Measurements from ENCODE around the gene EML1.
A peak's percentile ranks its signal among the peaks of the same experiment; 100 is the strongest.

The EML1 gene, protein sequence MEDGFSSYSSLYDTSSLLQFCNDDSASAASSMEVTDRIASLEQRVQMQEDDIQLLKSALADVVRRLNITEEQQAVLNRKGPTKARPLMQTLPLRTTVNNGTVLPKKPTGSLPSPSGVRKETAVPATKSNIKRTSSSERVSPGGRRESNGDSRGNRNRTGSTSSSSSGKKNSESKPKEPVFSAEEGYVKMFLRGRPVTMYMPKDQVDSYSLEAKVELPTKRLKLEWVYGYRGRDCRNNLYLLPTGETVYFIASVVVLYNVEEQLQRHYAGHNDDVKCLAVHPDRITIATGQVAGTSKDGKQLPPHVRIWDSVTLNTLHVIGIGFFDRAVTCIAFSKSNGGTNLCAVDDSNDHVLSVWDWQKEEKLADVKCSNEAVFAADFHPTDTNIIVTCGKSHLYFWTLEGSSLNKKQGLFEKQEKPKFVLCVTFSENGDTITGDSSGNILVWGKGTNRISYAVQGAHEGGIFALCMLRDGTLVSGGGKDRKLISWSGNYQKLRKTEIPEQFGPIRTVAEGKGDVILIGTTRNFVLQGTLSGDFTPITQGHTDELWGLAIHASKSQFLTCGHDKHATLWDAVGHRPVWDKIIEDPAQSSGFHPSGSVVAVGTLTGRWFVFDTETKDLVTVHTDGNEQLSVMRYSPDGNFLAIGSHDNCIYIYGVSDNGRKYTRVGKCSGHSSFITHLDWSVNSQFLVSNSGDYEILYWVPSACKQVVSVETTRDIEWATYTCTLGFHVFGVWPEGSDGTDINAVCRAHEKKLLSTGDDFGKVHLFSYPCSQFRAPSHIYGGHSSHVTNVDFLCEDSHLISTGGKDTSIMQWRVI

DNA sequence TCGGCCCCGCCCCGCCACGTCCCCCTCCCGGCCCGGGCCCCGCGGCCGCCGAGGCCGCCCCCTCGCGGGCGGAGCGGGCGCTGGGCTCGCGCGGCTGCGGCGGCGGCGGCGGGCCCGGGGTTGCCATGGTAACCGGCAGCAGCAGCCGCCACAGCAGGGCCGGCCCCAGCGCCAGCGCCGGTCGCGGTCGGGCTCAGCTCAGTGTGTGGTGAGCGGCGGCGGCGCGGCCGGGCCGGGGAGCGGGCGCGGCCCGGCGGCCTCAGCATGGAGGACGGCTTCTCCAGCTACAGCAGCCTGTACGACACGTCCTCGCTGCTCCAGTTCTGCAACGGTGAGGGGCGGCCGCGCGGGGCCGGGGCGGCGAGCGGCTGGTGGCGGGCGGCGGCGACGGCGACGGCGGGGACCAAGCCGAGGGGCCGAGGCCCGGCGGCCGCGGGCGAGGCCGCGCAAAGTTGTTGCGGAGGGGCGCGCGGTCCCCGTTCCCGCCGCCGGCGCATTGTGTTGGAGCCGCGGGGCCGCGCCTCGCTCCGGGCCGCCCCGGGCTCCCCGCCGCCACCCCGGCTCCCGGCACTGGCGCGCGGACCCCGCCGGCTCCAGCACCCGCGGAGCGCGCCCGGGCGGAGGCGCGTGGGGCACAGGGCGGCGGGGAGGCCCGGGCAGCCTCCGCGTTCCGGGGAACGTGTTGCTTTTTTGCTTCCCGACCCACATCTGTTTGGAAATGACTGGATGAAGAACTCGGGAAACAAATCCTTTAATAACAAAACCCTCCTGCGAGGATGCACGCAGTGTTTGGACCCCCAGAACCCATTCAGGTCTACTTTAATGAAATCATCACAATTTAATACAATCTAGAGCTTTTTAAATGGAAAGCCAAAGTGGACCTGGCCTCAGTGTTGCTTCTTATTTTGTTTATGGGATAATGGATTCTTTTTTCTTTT, at the start of gene EML1:
Gene EML1, plus strand, starts transcription at position 201 of the 938 bp plus-strand sequence. Its CDS starts 64 bp downstream, at position 265.
- Mint-ChIP-seq H3K9me3 (no peaks in the 10 kb centered on the region), H3K4me1 (peaks cover 21% of the 10 kb centered on the region), H3K4me3 (peak within 1 kb of the TSS; percentile 66), H3K27me3 (peaks cover 67% of the 10 kb centered on the region), H3K36me3 (no peaks in the 10 kb centered on the region), H3K27ac (no peak within 1 kb of the TSS)
- peak; percentile 79 for DNase-seq
- CTCF ChIA-PET = no interaction called here

DNA sequence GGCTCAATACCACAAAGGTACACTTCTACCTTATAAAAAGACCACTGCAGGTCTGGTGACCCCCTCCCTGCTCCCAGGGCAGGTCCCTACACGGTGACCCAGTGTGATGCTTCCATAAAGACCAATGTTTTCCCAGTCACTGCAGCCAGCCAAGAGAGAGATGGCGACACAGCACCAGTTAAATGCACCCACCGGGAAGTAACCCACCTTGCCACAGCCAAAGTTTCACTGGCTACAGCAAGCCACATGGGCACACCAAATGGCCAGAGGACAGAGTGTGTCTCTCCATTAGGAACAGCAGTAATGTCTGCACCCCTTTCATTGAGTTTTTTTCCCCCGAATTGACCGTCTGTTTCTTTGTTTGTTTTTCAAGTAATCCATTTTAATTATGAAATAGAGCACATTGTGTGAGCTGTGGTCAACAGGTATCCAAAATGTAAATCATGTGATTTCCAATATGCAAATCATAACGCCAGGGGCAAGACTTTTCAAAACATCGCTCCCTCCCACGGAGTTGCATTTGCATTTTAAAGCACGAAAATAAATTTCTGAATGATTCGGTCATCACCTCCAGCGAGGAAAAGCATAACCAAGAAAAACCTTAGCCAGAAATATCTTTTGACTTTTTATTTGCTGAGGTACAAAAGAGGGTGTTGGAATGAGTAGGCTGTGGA, 48.9 kb upstream of the EML1 start:
- DNase-seq = no peak
- H3K36me3 Mint-ChIP-seq = no peaks in the 10 kb centered on the region
- no peaks in the 10 kb centered on the region for H3K9me3 Mint-ChIP-seq
- H3K27ac Mint-ChIP-seq = no peak overlapping the region
- CTCF ChIA-PET = no interaction called here
- H3K4me1 Mint-ChIP-seq = peaks cover 17% of the 10 kb centered on the region
- H3K4me3 Mint-ChIP-seq = no peak overlapping the region
- H3K27me3 Mint-ChIP-seq = peaks cover 49% of the 10 kb centered on the region

DNA sequence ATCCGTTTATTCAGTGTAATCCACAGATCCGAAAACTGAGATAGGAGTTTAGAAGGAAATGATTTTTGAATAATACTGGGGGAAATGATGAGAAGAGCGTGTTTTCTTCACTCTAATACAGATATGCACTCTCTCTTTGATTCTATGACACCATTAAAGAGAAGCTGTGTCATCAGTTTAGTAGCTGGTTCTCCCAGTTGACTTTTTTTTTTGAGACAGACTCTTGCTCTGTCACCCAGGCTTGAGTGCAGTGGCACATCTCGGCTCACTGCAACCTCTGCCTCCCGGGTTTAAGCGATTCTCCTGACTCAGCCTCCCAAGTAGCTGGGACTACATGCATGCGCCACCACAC, 48.4 kb upstream of the EML1 start:
- Mint-ChIP-seq H3K27me3 (peaks cover 48% of the 10 kb centered on the region), H3K36me3 (no peaks in the 10 kb centered on the region), H3K9me3 (no peaks in the 10 kb centered on the region), H3K27ac (no peak overlapping the region), H3K4me1 (peaks cover 17% of the 10 kb centered on the region), H3K4me3 (no peak overlapping the region)
- DNase-seq = no peak
- CTCF ChIA-PET = no interaction called here

DNA sequence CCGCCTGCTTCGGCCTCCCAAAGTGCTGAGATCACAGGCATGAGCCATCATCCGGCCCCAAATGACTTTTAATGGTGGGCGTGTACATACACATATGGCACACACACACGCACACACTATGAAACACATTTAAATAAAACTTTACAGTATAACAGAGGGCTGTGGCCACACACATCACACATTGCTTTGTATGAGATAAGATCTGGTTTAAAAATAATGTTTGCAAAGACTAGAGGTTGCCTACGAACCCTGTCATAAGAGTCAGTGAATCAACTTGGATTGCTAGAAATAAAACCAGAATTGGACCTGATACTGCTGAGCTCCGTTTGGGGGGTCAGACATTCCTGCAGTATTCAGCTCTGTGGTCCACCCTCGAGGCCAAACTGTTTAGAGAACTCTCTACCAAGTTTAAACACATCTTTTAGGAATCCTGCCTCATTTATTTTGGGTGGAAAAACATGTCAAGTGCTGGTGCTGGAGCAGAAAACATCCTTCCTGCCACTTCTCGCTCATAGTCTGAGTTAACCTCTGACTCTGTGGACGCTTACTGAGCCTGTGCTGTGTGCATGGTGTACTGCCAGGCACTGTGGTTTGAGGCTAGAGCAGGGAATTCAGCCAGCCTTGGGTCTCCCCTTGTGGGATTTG, 47.8 kb upstream of the EML1 start:
- Mint-ChIP-seq H3K9me3 (no peaks in the 10 kb centered on the region), H3K4me1 (peaks cover 17% of the 10 kb centered on the region), H3K4me3 (no peak overlapping the region), H3K36me3 (no peaks in the 10 kb centered on the region), H3K27ac (no peak overlapping the region), H3K27me3 (peaks cover 48% of the 10 kb centered on the region)
- CTCF ChIA-PET = no interaction called here
- no peak for DNase-seq

DNA sequence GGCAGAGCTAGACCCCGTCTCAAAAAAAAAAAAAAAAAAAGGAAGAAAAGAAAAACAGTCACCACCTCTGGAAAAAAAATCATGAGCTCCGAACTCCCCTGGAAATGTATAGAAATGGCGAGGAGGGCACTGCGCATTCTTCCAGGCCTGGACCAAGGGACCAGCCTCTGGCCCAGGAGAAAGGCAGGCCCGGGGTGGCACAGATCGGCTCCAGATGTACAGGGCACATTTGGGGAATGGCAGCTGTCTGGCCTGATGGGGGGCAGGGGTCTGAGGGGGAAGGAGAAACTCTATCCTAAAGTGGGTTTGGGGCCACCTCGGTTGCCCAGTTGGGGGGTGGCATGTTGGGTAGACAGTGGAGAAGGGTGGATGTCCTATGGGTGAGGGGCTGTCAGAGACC, 46.0 kb upstream of the EML1 start:
- Mint-ChIP-seq H3K4me1 (peaks cover 21% of the 10 kb centered on the region), H3K27me3 (peaks cover 48% of the 10 kb centered on the region), H3K4me3 (no peak overlapping the region), H3K9me3 (no peaks in the 10 kb centered on the region), H3K36me3 (no peaks in the 10 kb centered on the region), H3K27ac (no peak overlapping the region)
- DNase-seq = no peak
- CTCF ChIA-PET = interaction anchor here (0.6 to 0.7 kb wide), 2 partner anchors 15 to 171 kb away, joined by 3 read pairs; no protein-coding TSS in a partner anchor

DNA sequence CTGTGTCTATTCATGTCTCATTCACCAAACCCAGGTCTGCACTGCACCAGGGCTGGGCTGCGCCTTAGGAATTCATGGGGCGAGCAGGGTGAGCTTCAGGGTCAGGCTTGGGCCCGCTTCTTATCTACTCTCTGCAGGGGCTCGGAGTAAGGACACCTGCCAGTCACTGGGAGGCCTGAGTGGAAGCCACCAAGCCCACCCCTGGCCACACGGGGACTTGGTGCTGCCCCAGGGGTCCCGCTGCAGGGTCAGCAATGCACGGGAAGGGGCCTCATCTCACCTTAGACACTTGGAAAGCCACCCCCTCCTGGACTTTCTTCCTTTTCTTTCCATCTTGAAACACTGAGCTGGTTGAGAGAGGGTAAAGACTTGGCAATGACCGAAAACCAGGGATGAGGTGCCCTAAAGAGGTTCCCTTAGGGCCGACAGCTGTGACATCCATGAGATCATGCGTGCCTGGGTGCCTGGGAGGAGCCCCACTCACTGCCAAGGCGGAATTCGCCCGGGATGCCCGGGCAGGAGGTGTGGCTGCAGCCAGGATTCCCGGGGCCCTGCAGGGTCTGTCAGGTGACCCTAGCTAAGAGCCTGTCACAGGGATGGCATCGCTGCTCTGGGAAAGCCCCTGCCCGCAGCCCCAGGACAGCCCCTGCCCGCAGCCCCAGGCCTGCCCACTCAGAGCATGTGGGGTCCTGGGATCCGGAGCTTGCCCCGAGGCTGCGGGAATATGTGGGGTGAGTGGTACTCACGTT, 45.5 kb upstream of the EML1 start:
- Mint-ChIP-seq H3K36me3 (no peaks in the 10 kb centered on the region), H3K4me1 (peaks cover 25% of the 10 kb centered on the region), H3K4me3 (no peak overlapping the region), H3K9me3 (no peaks in the 10 kb centered on the region), H3K27me3 (peaks cover 48% of the 10 kb centered on the region), H3K27ac (no peak overlapping the region)
- no peak for DNase-seq
- CTCF ChIA-PET = interaction anchor here (0.7 kb wide), 1 partner anchor 16 kb away, joined by 3 read pairs; no protein-coding TSS in a partner anchor

DNA sequence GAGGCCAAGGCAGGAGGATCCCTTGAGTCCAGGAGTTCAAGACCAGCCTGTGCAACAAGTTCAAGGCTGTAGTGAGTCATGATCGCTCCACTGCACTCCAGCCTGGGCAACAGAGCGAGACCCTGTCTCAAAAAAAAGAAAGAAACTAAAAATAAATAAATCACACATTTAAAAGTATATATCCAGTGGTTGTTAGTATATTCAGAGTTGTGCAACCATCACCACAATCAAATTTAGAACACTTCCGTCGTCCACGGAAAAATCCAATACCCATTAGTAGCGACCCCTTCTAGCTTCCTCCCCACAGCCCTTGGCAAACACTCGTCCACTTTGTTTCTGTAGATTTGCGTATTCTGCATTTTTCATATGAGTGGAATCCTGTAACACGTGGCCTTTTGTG, 44.7 kb upstream of the EML1 start:
- no peak overlapping the region for H3K4me3 Mint-ChIP-seq
- no peak overlapping the region for H3K27ac Mint-ChIP-seq
- no peak for DNase-seq
- H3K9me3 Mint-ChIP-seq = no peaks in the 10 kb centered on the region
- H3K36me3 Mint-ChIP-seq = no peaks in the 10 kb centered on the region
- H3K27me3 Mint-ChIP-seq = peaks cover 51% of the 10 kb centered on the region
- CTCF ChIA-PET = no interaction called here
- H3K4me1 Mint-ChIP-seq = peaks cover 28% of the 10 kb centered on the region

DNA sequence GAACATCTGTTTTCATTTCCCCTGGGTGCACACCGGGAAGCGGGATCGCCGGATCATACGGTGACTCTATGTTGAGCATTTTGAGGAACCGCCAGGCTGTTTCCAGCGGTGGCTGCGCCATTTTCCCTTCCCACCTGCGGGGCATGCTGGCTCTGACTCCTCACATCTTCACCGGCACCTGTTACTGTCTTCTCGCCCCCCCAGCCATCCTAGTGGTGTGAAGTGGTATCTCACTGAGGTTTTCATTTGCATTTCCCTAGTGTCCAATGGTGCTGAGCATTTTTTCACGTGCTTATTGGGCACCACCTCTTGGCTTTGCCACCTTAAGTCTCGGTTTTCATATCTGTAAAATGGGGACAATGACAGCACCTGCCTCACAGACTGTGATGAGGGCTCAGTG, 44.1 kb upstream of the EML1 start:
- no peaks in the 10 kb centered on the region for H3K36me3 Mint-ChIP-seq
- CTCF ChIA-PET = no interaction called here
- peaks cover 56% of the 10 kb centered on the region for H3K27me3 Mint-ChIP-seq

DNA sequence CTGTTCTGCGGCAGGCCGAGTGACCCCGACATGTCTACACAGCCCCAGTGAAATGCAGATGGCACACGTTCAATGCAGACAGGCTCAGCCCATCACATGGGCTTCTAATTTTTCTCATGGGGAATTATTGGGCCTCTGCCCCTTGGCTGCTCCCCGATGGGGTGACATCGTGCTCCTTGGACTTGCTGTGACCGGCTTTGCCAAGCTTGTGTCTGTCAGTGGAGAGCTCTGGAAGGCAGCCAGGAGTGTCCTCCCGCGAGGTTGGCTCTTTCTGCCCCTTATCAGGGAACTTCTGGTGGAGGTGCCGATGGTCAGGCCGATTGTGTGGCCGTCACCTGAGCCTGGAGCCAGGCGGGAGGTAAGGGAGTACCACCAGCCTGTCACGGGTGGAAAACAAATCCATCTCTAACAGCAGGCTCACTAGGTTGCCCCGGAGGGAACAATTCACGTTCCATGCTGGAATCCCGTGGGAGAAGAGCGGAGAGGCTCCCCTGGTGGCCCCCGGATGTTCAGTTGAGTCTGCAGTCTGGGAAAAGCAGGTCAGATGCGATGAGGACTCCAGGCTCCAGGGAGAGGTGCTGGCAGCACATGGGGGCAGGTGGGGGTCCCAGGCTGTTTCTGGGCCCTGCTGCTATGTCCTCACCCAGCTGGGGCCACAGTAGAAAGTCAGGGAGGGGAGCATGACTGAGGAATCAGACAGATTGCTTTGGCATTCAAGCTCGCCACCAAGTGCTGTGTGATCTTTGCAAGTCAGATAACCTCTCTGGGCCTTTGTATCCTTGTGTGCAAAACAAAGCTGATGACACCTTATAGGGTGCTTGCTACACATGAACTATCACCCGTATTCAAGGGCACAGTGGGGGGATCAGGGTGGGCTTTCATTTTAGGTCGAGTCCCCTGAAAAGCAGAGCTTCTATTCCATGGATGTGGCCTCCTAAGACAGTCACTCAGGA, 43.2 kb upstream of the EML1 start:
- Mint-ChIP-seq H3K27me3 (peaks cover 65% of the 10 kb centered on the region), H3K4me1 (peaks cover 28% of the 10 kb centered on the region), H3K27ac (no peak overlapping the region), H3K9me3 (no peaks in the 10 kb centered on the region), H3K36me3 (no peaks in the 10 kb centered on the region), H3K4me3 (no peak overlapping the region)
- DNase-seq = no peak
- CTCF ChIA-PET = no interaction called here

More for the DNA sequence above, 44.1 kb upstream of the EML1 start:
- H3K9me3 Mint-ChIP-seq = no peaks in the 10 kb centered on the region
- no peak overlapping the region for H3K27ac Mint-ChIP-seq
- DNase-seq = no peak
- H3K4me1 Mint-ChIP-seq = peaks cover 28% of the 10 kb centered on the region
- no peak overlapping the region for H3K4me3 Mint-ChIP-seq

DNA sequence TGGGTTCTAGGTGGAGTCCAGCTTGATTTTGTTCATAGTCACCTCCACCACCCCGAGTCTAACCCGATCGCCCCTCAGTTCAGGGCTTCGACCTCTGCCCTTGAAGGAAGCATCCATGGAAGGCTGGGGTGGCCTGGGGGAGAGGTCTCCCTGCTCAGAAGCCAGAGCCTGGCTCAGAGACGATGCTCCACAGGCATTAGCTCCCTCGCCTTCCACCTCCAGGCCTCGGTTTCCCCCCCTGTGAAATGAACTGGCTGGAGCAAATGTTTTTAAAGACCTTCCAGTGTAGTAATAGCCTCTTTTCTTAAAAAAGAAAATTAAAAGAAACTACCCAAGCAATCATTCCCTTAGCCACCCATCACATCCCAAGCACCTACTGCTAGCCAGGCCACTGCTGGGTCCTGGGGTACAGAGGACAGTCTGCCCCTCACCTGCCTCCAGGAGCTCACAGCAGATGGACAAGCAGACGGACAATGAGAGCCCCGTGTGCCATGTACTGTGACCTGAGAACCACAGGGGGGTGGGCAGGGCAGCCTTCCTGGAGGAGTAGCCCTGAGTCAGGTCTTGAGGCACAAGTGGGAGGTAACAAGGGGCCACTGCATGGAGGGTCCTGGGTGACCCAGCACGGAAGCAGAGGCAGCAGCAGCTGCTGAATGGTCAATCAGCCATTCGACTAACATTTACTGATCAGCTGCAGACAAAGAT, 42.3 kb upstream of the EML1 start:
- CTCF ChIA-PET = no interaction called here

DNA sequence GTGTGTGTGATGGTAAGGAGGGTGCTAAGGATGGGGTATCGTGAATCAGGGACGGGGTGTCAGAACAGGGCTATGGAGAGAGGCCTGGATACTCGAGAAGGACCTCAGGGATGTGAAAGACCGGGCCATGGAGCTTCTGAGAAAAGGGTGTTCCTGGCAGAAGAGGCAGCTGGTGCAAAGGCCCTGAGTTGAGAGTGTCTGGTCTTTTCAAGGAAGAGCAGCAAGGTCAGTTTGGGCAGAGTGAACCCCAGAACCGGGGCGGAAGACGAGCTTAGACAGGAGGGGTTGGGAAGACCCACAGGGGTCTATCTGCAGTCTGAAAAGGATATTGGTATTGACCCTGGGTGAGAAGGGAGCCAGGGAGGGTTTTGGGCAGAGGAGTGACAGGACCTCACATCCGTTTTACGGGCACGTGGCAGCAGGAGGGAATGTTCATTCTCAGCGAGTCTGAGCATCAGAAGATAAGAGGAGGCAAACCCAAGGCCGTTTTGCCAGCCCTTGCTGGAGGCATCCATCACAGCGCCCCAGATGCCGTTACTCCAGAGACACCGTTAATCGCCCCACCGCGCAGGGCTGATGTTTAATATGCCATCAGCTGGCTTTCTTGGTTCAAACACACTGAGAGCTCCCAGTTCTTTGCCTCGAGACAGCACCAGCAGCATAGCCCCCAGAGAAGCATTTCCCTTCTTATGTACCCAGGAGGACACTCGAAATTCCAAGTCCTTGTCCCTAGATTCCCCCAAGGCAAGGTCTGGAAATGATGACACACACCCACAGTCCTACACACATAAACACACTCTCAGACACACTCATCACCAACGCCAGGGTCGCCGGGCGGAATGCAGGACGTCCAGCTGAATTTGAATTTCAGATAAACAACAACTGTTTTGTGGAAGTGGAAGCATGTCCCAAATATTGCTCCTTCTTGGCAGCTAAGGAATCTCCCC, 41.4 kb upstream of the EML1 start:
- Mint-ChIP-seq H3K4me1 (peaks cover 17% of the 10 kb centered on the region), H3K4me3 (no peak overlapping the region), H3K36me3 (no peaks in the 10 kb centered on the region), H3K27ac (no peak overlapping the region), H3K27me3 (peaks cover 73% of the 10 kb centered on the region), H3K9me3 (no peaks in the 10 kb centered on the region)
- CTCF ChIA-PET = interaction anchor here (1.5 kb wide), 1 partner anchor 441 kb away, joined by 4 read pairs; no protein-coding TSS in a partner anchor
- no peak for DNase-seq

More for the DNA sequence above, 42.3 kb upstream of the EML1 start:
- Mint-ChIP-seq H3K27me3 (peaks cover 70% of the 10 kb centered on the region), H3K4me3 (no peak overlapping the region), H3K36me3 (no peaks in the 10 kb centered on the region), H3K4me1 (peaks cover 26% of the 10 kb centered on the region), H3K27ac (no peak overlapping the region), H3K9me3 (no peaks in the 10 kb centered on the region)
- DNase-seq = no peak
